ENCODE measurements around the gene MAML3.
A peak's percentile ranks its signal among the peaks of the same experiment; 100 is the strongest.

The MAML3 gene

GRCh38 chr4:139744232-139744631, 409.8 kb downstream of the MAML3 start:
- H3K9me3 Mint-ChIP-seq: no peaks in the 10 kb centered on the region
- H3K4me1 Mint-ChIP-seq (ENCODE audit: low read depth): peaks cover 38% of the 10 kb centered on the region
- H3K4me3 Mint-ChIP-seq: no peak overlapping the region
- H3K27me3 Mint-ChIP-seq: no peaks in the 10 kb centered on the region
- intact Hi-C loops (cut with micrococcal nuclease): no loop called here
- no peaks in the 10 kb centered on the region for H3K36me3 Mint-ChIP-seq (ENCODE audit: low read depth)
- no peak overlapping the region for H3K27ac Mint-ChIP-seq

- no peak overlapping the region for H3K4me3 Mint-ChIP-seq
- intact Hi-C loops (cut with micrococcal nuclease): no loop called here
- peak overlapping the region; percentile 35 for H3K27ac Mint-ChIP-seq
- H3K27me3 Mint-ChIP-seq: no peaks in the 10 kb centered on the region
- no peaks in the 10 kb centered on the region for H3K9me3 Mint-ChIP-seq
- no peaks in the 10 kb centered on the region for H3K36me3 Mint-ChIP-seq (ENCODE audit: low read depth)
- H3K4me1 Mint-ChIP-seq (ENCODE audit: low read depth): peaks cover 34% of the 10 kb centered on the region
These were observed 411.0 kb downstream of the MAML3 start for GRCh38 chr4:139743027-139743426.

DNA sequence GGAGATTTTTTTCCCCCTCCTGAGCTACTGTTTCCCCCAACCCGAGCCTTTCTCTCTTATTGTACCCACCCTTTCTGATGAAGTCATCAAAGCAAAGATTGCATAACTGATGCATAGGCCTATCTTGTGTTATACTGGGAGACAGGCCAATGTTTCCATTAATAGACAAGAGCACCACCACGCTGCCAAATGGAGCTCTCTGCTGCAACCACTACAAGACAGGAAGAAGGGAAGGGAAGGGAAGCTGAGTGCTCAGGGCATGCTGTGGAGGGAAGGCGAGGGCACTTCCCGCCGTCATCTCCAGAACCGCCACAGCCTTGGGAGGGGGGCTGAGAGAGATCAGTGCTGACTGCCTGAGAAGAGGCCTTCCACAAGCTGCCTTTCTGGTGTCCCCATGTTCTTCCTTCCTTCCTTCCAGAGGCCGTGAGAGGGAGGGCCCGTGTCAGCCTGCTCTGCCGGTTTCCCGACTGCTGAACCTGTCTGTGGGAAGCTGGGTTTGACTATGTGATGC, 413.4 kb downstream of the MAML3 start:
- intact Hi-C loops (cut with micrococcal nuclease): no loop called here
- Mint-ChIP-seq H3K27me3 (peaks cover 7% of the 10 kb centered on the region), H3K4me3 (no peak overlapping the region), H3K9me3 (no peaks in the 10 kb centered on the region), H3K27ac (peak overlapping the region; percentile 69), H3K36me3 (ENCODE audit: low read depth) (no peaks in the 10 kb centered on the region), H3K4me1 (ENCODE audit: low read depth) (peaks cover 55% of the 10 kb centered on the region)

- Mint-ChIP-seq H3K4me3 (no peak overlapping the region), H3K4me1 (ENCODE audit: low read depth) (peaks cover 59% of the 10 kb centered on the region), H3K9me3 (no peaks in the 10 kb centered on the region), H3K27ac (peak overlapping the region; percentile 69), H3K27me3 (peaks cover 9% of the 10 kb centered on the region), H3K36me3 (ENCODE audit: low read depth) (no peaks in the 10 kb centered on the region)
- intact Hi-C loops (cut with micrococcal nuclease): no loop called here
These were observed 413.9 kb downstream of the MAML3 start for GRCh38 chr4:139740121-139740520.

DNA sequence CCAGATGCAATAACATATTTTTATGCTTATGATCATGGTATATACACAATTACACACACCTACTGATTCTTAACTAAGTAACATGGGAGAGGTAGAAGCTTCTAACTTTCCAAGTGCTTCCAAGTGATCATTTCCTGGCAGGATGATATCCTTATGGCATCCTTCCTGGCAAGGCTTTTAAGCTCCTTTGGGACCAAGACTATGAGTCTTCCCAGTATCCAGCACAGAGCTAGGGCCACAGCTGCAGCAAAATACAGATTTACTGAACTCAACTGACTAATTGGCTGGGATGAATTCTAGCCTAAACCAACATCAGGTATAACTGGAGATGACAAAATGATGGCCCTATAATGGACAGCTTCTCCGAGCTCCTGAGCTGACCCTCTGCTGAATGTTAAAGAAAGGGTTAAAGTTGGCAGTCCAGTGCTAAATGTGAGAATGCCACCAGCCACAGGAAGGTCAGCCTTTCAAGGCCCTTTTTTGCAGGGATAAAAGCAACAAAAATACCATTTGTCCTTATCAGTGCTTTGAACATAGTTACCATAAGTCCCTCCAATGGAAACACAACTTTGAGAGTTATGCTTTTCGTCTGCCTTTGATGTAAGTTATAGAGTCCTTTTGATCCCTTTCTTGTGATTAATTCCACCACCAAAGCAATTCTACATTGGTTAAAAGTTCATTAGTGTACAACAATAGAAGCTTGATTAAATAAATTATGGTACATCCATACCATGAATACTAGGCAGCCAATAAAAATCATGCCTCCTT, 415.0 kb downstream of the MAML3 start:
- intact Hi-C loops (cut with micrococcal nuclease): loop anchor here (10.0 kb wide), 1 partner anchor 416 kb away; the partner anchor contains the start of gene MAML3
- Mint-ChIP-seq H3K9me3 (no peaks in the 10 kb centered on the region), H3K27ac (no peak overlapping the region), H3K36me3 (ENCODE audit: low read depth) (no peaks in the 10 kb centered on the region), H3K4me1 (ENCODE audit: low read depth) (peaks cover 70% of the 10 kb centered on the region), H3K27me3 (peaks cover 10% of the 10 kb centered on the region), H3K4me3 (no peak overlapping the region)

- peaks cover 56% of the 10 kb centered on the region for H3K4me1 Mint-ChIP-seq (ENCODE audit: low read depth)
- H3K36me3 Mint-ChIP-seq (ENCODE audit: low read depth): no peaks in the 10 kb centered on the region
- H3K27ac Mint-ChIP-seq: no peak overlapping the region
- H3K4me3 Mint-ChIP-seq: no peak overlapping the region
- peaks cover 10% of the 10 kb centered on the region for H3K27me3 Mint-ChIP-seq
- H3K9me3 Mint-ChIP-seq: no peaks in the 10 kb centered on the region
- intact Hi-C loops (cut with micrococcal nuclease): loop anchor here (10.0 kb wide), 1 partner anchor 418 kb away; the partner anchor contains the start of gene MAML3
These were observed 417.3 kb downstream of the MAML3 start for GRCh38 chr4:139736661-139737060.

DNA sequence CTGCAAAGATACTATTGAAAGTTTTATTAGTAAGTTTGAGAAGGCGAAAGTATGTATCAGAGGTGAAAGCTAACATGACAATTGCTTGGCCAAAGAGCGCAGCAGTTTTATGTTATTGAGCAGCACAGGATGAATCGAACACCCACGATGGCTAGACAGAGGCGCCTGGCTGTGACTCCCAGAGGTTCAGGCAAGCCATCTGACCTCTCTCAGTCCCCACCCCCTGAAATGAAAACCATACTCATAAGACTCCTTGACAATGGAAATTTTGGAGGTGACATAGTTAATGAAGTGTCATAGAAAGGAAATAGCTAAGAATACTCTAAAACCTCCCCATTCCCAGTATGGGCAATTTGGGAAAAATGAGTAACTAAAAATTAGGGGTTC, 417.7 kb downstream of the MAML3 start:
- Mint-ChIP-seq H3K36me3 (ENCODE audit: low read depth) (no peaks in the 10 kb centered on the region), H3K4me1 (ENCODE audit: low read depth) (peaks cover 54% of the 10 kb centered on the region), H3K27ac (no peak overlapping the region), H3K9me3 (no peaks in the 10 kb centered on the region), H3K4me3 (no peak overlapping the region), H3K27me3 (peaks cover 10% of the 10 kb centered on the region)
- intact Hi-C loops (cut with micrococcal nuclease): loop anchor here (10.0 kb wide), 1 partner anchor 419 kb away; the partner anchor contains the start of gene MAML3

- Mint-ChIP-seq H3K9me3 (no peaks in the 10 kb centered on the region), H3K4me3 (peak overlapping the region; percentile 71), H3K27me3 (peaks cover 10% of the 10 kb centered on the region), H3K36me3 (ENCODE audit: low read depth) (peaks cover 3% of the 10 kb centered on the region), H3K27ac (peak overlapping the region; percentile 49), H3K4me1 (ENCODE audit: low read depth) (peaks cover 47% of the 10 kb centered on the region)
- intact Hi-C loops (cut with micrococcal nuclease): loop anchor here (2.0 to 10.0 kb wide), 2 partner anchors 277 to 419 kb away; partner anchors contain the start of gene MAML3
These were observed 418.4 kb downstream of the MAML3 start for GRCh38 chr4:139735381-139736273.

GRCh38 chr4:139734875-139735380, 419.1 kb downstream of the MAML3 start:
- Mint-ChIP-seq H3K27me3 (peaks cover 10% of the 10 kb centered on the region), H3K4me3 (peak overlapping the region; percentile 71), H3K27ac (peak overlapping the region; percentile 49), H3K36me3 (ENCODE audit: low read depth) (peaks cover 10% of the 10 kb centered on the region), H3K4me1 (ENCODE audit: low read depth) (peaks cover 40% of the 10 kb centered on the region), H3K9me3 (no peaks in the 10 kb centered on the region)
- intact Hi-C loops (cut with micrococcal nuclease): loop anchor here (2.0 to 10.0 kb wide), 3 partner anchors 278 to 517 kb away; partner anchors contain the start of gene MAML3

- Mint-ChIP-seq H3K9me3 (no peaks in the 10 kb centered on the region), H3K27ac (peak overlapping the region; percentile 49), H3K36me3 (ENCODE audit: low read depth) (peaks cover 11% of the 10 kb centered on the region), H3K27me3 (peaks cover 10% of the 10 kb centered on the region), H3K4me1 (ENCODE audit: low read depth) (peaks cover 39% of the 10 kb centered on the region), H3K4me3 (peak overlapping the region; percentile 71)
- intact Hi-C loops (cut with micrococcal nuclease): loop anchor here (2.0 to 10.0 kb wide), 3 partner anchors 278 to 518 kb away; partner anchors contain the start of gene MAML3
These were observed 419.6 kb downstream of the MAML3 start for GRCh38 chr4:139734201-139734874.

- peaks cover 10% of the 10 kb centered on the region for H3K27me3 Mint-ChIP-seq
- no peak overlapping the region for H3K27ac Mint-ChIP-seq
- no peaks in the 10 kb centered on the region for H3K9me3 Mint-ChIP-seq
- peaks cover 39% of the 10 kb centered on the region for H3K4me1 Mint-ChIP-seq (ENCODE audit: low read depth)
- peaks cover 19% of the 10 kb centered on the region for H3K36me3 Mint-ChIP-seq (ENCODE audit: low read depth)
- no peak overlapping the region for H3K4me3 Mint-ChIP-seq
- intact Hi-C loops (cut with micrococcal nuclease): loop anchor here (5.0 to 10.0 kb wide), 2 partner anchors 422 to 519 kb away; partner anchors contain the start of gene MAML3
These were observed 420.9 kb downstream of the MAML3 start for GRCh38 chr4:139732991-139733570.

- H3K36me3 Mint-ChIP-seq (ENCODE audit: low read depth): peaks cover 48% of the 10 kb centered on the region
- H3K4me3 Mint-ChIP-seq: no peak overlapping the region
- no peaks in the 10 kb centered on the region for H3K9me3 Mint-ChIP-seq
- H3K4me1 Mint-ChIP-seq (ENCODE audit: low read depth): no peaks in the 10 kb centered on the region
- no peaks in the 10 kb centered on the region for H3K27me3 Mint-ChIP-seq
- intact Hi-C loops (cut with micrococcal nuclease): no loop called here
- H3K27ac Mint-ChIP-seq: no peak overlapping the region
These were observed 425.1 kb downstream of the MAML3 start for GRCh38 chr4:139728840-139729239.

GRCh38 chr4:139728146-139728545, 425.8 kb downstream of the MAML3 start:
- H3K27ac Mint-ChIP-seq: no peak overlapping the region
- no peak overlapping the region for H3K4me3 Mint-ChIP-seq
- peaks cover 53% of the 10 kb centered on the region for H3K36me3 Mint-ChIP-seq (ENCODE audit: low read depth)

More at GRCh38 chr4:139728146-139728545, 425.8 kb downstream of the MAML3 start:
- Mint-ChIP-seq H3K4me1 (ENCODE audit: low read depth) (no peaks in the 10 kb centered on the region), H3K27me3 (no peaks in the 10 kb centered on the region), H3K9me3 (no peaks in the 10 kb centered on the region)
- intact Hi-C loops (cut with micrococcal nuclease): no loop called here
